GM12864 (cell line): Measurements from ENCODE around the gene MPZL1.

Experiments used
- DNase-seq: peaks from one replicate; pipeline ENCODE4 v3.0.0-alpha.2; 2011; ENCODE audit warnings: low read depth
- H3K4me3 ChIP-seq: 2 replicates; pipeline ENCODE4 v1.5.1; 2011; ENCODE audit warnings: mild to moderate bottlenecking, low read depth, low read length, control low read depth
- TF ChIP-seq, protein P1 (sequence below): IDR thresholded peaks from 2 replicates; pipeline ENCODE4 v1.5.1; 2011; ENCODE audit warnings: low read depth, mild to moderate bottlenecking, moderate library complexity, low read length, control low read depth, inconsistent platforms; ENCODE audit errors: missing control alignments

MPZL1 gene

DNA sequence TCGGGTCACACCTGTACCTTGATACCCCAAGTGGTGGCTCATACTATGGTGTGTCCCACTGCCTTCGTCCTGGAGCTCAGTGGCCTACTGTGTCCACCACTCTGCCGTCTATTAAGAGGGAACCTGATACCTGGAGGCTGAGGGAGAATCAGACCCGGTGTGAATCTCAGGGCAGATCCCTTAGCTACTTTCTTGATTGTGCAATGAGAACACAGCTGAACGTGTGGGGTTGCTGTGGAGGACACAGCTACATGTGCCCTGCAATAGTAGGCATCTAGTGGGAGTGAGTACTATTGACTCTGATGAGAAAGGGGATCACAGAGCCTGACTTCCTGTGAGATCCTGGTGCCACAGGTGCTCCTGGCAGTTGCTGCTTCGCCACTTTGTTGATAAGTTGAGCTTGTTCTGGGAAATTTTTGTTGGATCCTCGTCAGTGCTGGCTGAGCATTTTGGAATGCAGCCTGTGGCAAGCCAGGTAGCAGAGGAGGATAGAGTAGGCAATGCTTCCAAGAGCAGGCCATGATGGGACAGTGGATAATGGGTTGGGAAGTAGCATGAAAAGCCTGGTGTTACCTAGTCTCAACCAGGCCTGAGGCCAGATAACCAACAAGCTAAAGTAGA lies 28.2 kb upstream of the MPZL1 start:
- no peak for DNase-seq
- TF ChIP-seq, protein P1, sequence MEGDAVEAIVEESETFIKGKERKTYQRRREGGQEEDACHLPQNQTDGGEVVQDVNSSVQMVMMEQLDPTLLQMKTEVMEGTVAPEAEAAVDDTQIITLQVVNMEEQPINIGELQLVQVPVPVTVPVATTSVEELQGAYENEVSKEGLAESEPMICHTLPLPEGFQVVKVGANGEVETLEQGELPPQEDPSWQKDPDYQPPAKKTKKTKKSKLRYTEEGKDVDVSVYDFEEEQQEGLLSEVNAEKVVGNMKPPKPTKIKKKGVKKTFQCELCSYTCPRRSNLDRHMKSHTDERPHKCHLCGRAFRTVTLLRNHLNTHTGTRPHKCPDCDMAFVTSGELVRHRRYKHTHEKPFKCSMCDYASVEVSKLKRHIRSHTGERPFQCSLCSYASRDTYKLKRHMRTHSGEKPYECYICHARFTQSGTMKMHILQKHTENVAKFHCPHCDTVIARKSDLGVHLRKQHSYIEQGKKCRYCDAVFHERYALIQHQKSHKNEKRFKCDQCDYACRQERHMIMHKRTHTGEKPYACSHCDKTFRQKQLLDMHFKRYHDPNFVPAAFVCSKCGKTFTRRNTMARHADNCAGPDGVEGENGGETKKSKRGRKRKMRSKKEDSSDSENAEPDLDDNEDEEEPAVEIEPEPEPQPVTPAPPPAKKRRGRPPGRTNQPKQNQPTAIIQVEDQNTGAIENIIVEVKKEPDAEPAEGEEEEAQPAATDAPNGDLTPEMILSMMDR = no peak
- H3K4me3 ChIP-seq = no peak overlapping the region

DNA sequence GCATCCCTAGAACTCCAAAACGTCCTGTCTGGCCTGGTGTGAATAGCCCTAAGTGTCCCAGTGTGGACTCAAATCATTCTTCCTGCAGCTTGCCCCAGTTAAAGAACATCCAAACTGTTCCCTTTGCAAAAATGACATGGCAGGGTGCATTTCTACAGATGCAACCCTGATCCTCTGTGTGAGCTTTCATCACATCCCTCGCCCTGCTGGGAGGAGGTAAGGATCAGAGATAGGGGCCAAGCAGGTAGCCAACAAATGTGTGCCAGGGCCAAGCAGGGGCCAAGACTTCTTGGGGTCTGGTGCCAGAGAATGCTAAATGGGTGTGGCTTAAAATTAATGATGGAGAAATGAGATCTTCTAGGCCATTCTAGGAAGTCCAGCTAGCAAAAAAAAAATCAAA lies 27.1 kb upstream of the MPZL1 start:
- H3K4me3 ChIP-seq = no peak overlapping the region
- TF ChIP-seq, protein P1 = no peak
- no peak for DNase-seq

DNA sequence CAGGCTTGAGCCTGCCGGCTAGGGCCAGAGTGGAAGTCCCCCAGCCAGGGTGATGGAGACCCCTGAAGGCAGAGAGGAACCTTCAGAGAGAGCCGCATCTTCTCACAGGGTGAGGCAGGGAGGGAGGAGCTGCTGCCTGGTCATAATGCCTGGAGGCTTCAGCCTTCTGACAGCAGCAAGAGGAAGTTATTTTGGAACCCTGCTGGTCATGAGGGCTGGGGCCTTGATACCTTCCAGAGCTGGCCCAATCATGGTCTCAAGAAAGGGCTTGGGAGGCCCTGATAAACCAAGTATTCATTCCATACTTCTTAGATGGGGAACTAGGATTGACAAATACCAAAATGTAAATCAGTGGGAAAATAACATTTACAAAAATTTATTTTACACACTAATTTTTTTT lies 26.6 kb upstream of the MPZL1 start:
- H3K4me3 ChIP-seq = no peak overlapping the region
- no peak for DNase-seq
- TF ChIP-seq, protein P1 = no peak

DNA sequence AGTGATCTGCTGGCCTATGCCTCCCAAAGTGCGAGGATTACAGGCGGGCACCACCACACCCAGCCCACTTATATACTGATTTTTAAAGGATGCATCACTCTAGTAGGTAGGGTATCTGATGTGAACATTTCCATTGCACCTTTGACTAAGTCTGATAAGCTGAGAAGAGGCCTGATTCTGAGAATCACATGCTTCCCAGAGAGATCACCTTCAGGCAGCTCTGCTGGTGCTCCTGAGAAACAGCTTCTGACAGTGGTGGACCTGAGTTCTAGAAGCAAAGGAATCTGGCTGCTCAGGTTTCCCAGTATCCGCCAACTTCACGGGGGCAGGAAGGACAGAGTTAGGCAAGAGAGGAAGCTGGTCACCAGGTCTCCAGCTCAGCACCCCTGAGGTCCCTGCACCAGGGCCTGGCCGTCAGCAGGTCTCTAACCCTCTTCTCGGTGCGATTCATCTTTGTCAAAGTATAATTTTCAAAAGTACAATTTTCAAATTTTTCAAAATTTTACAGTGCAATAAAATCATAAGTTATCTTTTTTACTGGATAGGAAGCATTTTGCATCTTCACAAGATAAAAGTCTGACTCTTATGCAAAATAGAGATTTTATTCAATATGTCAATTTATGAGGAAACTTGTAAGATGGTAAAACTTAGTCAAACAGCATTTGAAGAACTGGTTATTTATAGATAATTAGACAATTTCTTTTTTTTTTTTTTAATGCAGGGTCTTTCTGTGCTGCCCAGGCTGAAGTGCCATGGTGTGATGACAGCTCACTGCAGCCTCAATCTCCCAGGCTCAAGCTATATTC lies 25.8 kb upstream of the MPZL1 start:
- no peak for DNase-seq

DNA sequence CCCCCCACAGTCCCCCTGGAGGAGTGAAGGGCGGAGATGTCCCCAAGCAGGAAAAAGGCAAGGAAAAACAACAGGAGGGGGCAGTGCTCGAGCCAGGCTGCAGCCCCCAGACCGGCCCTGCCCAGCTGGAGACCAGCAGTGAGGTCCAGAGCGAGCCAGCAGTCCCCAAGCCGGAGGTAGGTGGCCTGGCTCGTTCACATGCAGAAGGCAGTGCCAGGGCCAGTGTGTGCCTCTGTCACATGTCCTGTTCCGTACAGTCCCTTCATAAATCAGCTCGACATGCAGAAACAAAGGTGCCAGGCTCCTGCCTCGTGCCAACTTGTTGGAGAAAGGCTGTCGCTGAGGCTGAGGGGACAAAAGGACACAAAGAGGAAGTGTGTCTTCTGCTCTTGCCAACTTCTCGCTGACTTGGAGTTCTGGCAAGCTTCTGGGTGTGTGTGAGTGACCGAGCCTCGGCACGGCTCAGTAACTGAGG lies 24.1 kb upstream of the MPZL1 start:
- TF ChIP-seq, protein P1 = no peak
- no peak overlapping the region for H3K4me3 ChIP-seq
- DNase-seq = no peak

More for the DNA sequence above, 25.8 kb upstream of the MPZL1 start:
- TF ChIP-seq, protein P1 = no peak
- H3K4me3 ChIP-seq = no peak overlapping the region

DNA sequence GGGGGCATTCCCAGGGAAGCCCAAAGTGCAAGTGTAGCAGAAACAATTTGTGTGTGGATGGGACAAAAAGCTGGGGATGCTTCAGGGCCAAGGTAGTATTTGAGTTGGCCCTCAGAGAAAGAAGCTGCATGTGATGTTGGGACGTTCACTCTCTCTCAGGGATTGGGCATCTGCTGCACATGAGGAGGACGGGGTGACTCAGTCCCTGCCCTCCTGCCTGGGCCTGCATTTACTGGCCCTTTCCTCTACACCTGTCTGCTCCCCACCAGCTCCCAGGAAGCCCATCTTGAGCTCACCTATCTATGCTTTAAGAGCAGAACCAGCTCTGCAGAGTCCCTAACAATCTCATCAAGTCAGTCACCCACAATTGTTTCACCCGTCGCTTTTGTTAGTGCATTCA lies 23.5 kb upstream of the MPZL1 start:
- TF ChIP-seq, protein P1 = no peak
- DNase-seq = no peak
- H3K4me3 ChIP-seq = no peak overlapping the region
